Neural progenitor cell (in vitro differentiated cells): ENCODE measurements around the gene RDM1. TPM values are rescaled to one million over a fixed set of nuclear protein-coding genes. Genes with fewer than 3 reads are reported as not detected.

Source experiments
- DNase-seq: peaks from one replicate; pipeline ENCODE4 v3.0.0-alpha.2; 2016; ENCODE audit warnings: low spot score
- H2AFZ ChIP-seq: fragments of 200-600 bp; sonication (generic); replicated peaks from 2 replicates; pipeline ENCODE4 v1.6.1; 2016; ENCODE audit warnings: antibody characterized with exemption
- H3F3A ChIP-seq: fragments of 200-600 bp; sonication (generic); 2 replicates; pipeline ENCODE4 v1.6.1; 2016; ENCODE audit warnings: antibody characterized with exemption, low read depth
- H3K27ac ChIP-seq: fragments of 200-600 bp; sonication (generic); 2 replicates; pipeline ENCODE4 v1.5.1; 2016; ENCODE audit warnings: mild to moderate bottlenecking
- H3K27me3 ChIP-seq: fragments of 200-600 bp; sonication (generic); 2 replicates; pipeline ENCODE4 v1.6.1; 2016; ENCODE audit warnings: mild to moderate bottlenecking, moderate library complexity
- H3K36me3 ChIP-seq: fragments of 200-600 bp; sonication (generic); 2 replicates; pipeline ENCODE4 v1.5.1; 2016
- H3K4me1 ChIP-seq: fragments of 200-600 bp; sonication (generic); 2 replicates; pipeline ENCODE4 v1.6.1; 2016; ENCODE audit warnings: mixed run types
- H3K4me2 ChIP-seq: fragments of 200-600 bp; sonication (generic); 2 replicates; pipeline ENCODE4 v1.6.1; 2016
- H3K4me3 ChIP-seq: fragments of 200-600 bp; sonication (generic); 2 replicates; pipeline ENCODE4 v1.5.1; 2016
- H3K79me2 ChIP-seq: fragments of 200-600 bp; sonication (generic); 2 replicates; pipeline ENCODE4 v1.6.1; 2016; ENCODE audit warnings: low read depth
- H3K9ac ChIP-seq: fragments of 200-600 bp; sonication (generic); 2 replicates; pipeline ENCODE4 v1.6.1; 2016
- H3K9me3 ChIP-seq: fragments of 200-600 bp; sonication (generic); 2 replicates; pipeline ENCODE4 v1.5.1; 2016; ENCODE audit warnings: low read depth
- H4K20me1 ChIP-seq: fragments of 200-600 bp; sonication (generic); 2 replicates; pipeline ENCODE4 v1.6.1; 2016; ENCODE audit warnings: low read depth
- H3K27ac Mint-ChIP-seq: 3 replicates; pipeline ENCODE4 v1.8.0; 2021; ENCODE audit warnings: mixed read lengths
- H3K27me3 Mint-ChIP-seq: 2 replicates; pipeline ENCODE4 v1.8.0; 2022; ENCODE audit warnings: low read depth, mild to moderate bottlenecking, inconsistent platforms, moderate library complexity, mixed read lengths; ENCODE audit not compliant: insufficient read depth
- H3K36me3 Mint-ChIP-seq: 3 replicates; pipeline ENCODE4 v1.8.0; 2021; ENCODE audit warnings: mixed read lengths
- H3K4me1 Mint-ChIP-seq: 3 replicates; pipeline ENCODE4 v1.8.0; 2021; ENCODE audit warnings: mixed read lengths
- H3K4me3 Mint-ChIP-seq: 3 replicates; pipeline ENCODE4 v1.8.0; 2021; ENCODE audit warnings: mild to moderate bottlenecking, moderate library complexity, mixed read lengths
- H3K9me3 Mint-ChIP-seq: 3 replicates; pipeline ENCODE4 v1.8.0; 2020; ENCODE audit warnings: mixed read lengths
- CTCF ChIP-seq: fragments of 200-600 bp; sonication (generic); IDR thresholded peaks from 2 replicates; pipeline ENCODE4 v1.5.1; 2017; ENCODE audit warnings: antibody characterized with exemption, mild to moderate bottlenecking
- EZH2 ChIP-seq: fragments of 200-600 bp; sonication (generic); IDR thresholded peaks from 2 replicates; pipeline ENCODE4 v1.6.1; 2017; ENCODE audit warnings: antibody characterized with exemption, mild to moderate bottlenecking, moderate library complexity
- EZH2phosphoT487 ChIP-seq: fragments of 200-600 bp; sonication (generic); IDR thresholded peaks from 2 replicates; pipeline ENCODE4 v1.6.1; 2017; ENCODE audit warnings: antibody characterized with exemption
- total RNA-seq: library from RNA; depleted of rRNA; stranded (reverse); fragments of >200 nt; gene quantifications from 2 replicates; pipeline ENCODE4 v1.2.3, GENCODE V29; 2015; ENCODE audit warnings: low replicate concordance

Gene RDM1
- total RNA-seq, 1 donor from 2014 or later: 28.8 TPM

GRCh38 chr17:35894206-35894605 is 36.4 kb downstream of the RDM1 start:
- Histone ChIP-seq H4K20me1 (no peaks in the 10 kb centered on the region), H3F3A (no peaks in the 10 kb centered on the region), H3K4me2 (no peak overlapping the region), H3K9ac (no peak overlapping the region), H2AFZ (no peak overlapping the region), H3K27ac (no peak overlapping the region), H3K4me3 (no peak overlapping the region), H3K79me2 (no peaks in the 10 kb centered on the region), H3K4me1 (peaks cover 7% of the 10 kb centered on the region), H3K9me3 (no peaks in the 10 kb centered on the region), H3K36me3 (no peaks in the 10 kb centered on the region), H3K27me3 (no peaks in the 10 kb centered on the region)
- H3K27ac Mint-ChIP-seq: no peak overlapping the region
- no peaks in the 10 kb centered on the region for H3K9me3 Mint-ChIP-seq
- H3K4me1 Mint-ChIP-seq: peaks cover 13% of the 10 kb centered on the region
- TF ChIP-seq EZH2phosphoT487 (no peak), CTCF (no peak), EZH2 (no peak)
- H3K36me3 Mint-ChIP-seq: no peaks in the 10 kb centered on the region
- no peaks in the 10 kb centered on the region for H3K27me3 Mint-ChIP-seq
- no peak for DNase-seq
- H3K4me3 Mint-ChIP-seq: no peak overlapping the region

GRCh38 chr17:35893751-35894150 is 36.8 kb downstream of the RDM1 start:
- Histone ChIP-seq H3K4me2 (no peak overlapping the region), H2AFZ (no peak overlapping the region), H3K27ac (no peak overlapping the region), H3K27me3 (no peaks in the 10 kb centered on the region), H3K79me2 (no peaks in the 10 kb centered on the region), H4K20me1 (no peaks in the 10 kb centered on the region), H3K9ac (no peak overlapping the region), H3K9me3 (no peaks in the 10 kb centered on the region), H3K4me3 (no peak overlapping the region), H3F3A (no peaks in the 10 kb centered on the region), H3K4me1 (peaks cover 7% of the 10 kb centered on the region), H3K36me3 (no peaks in the 10 kb centered on the region)
- no peak for TF ChIP-seq EZH2
- no peak for TF ChIP-seq CTCF
- no peak for TF ChIP-seq EZH2phosphoT487
- Mint-ChIP-seq H3K27ac (no peak overlapping the region), H3K27me3 (no peaks in the 10 kb centered on the region), H3K4me3 (no peak overlapping the region), H3K4me1 (peaks cover 13% of the 10 kb centered on the region), H3K36me3 (no peaks in the 10 kb centered on the region), H3K9me3 (no peaks in the 10 kb centered on the region)
- DNase-seq: no peak

- no peak overlapping the region for H3K27ac Mint-ChIP-seq
Observed at GRCh38 chr17:35892091-35893035, 38.2 kb downstream of the RDM1 start.

More at GRCh38 chr17:35892091-35893035, 38.2 kb downstream of the RDM1 start:
- TF ChIP-seq EZH2: no peak
- no peak for TF ChIP-seq EZH2phosphoT487
- TF ChIP-seq CTCF: no peak
- Histone ChIP-seq H2AFZ (peak overlapping the region; percentile 46), H3K79me2 (no peaks in the 10 kb centered on the region), H3K36me3 (no peaks in the 10 kb centered on the region), H4K20me1 (no peaks in the 10 kb centered on the region), H3K27ac (no peak overlapping the region), H3K4me3 (no peak overlapping the region), H3K9me3 (no peaks in the 10 kb centered on the region), H3K4me2 (no peak overlapping the region), H3K4me1 (peaks cover 7% of the 10 kb centered on the region), H3F3A (no peaks in the 10 kb centered on the region), H3K9ac (no peak overlapping the region), H3K27me3 (no peaks in the 10 kb centered on the region)
- Mint-ChIP-seq H3K4me1 (peaks cover 13% of the 10 kb centered on the region), H3K27me3 (no peaks in the 10 kb centered on the region), H3K36me3 (no peaks in the 10 kb centered on the region), H3K4me3 (no peak overlapping the region), H3K9me3 (no peaks in the 10 kb centered on the region)
- no peak for DNase-seq
